Measurements from ENCODE around the gene C4orf17. TPM values are rescaled to one million over a fixed set of nuclear protein-coding genes. Genes with fewer than 3 reads are reported as not detected.
"Not testable (repeated sequence)": the region's sequence is repeated elsewhere in the genome, so short reads cannot be mapped to it uniquely, and the experiment has no call there.

The C4orf17 gene
- total and polyA plus RNA-seq, 12 donors: not detected

GRCh38 chr4:99518601-99519295, 7.9 kb downstream of the C4orf17 start:
- WGBS, 2 donors: 49 to 51% methylated on average over 6 of the region's 6 CpGs
- TF ChIP-seq CTCF (IDR thresholded peaks at IDR 0.05): no peak
- intact Hi-C loops (cut with DNase I): no loop called here

GRCh38 chr4:99529228-99529627, 18.4 kb downstream of the C4orf17 start:
- Histone ChIP-seq H3K36me3 (no peaks in the 10 kb centered on the region), H3K27me3 (no peaks in the 10 kb centered on the region), H3K27ac (no peak overlapping the region), H3K9me3 (no peaks in the 10 kb centered on the region), H3K4me1 (no peaks in the 10 kb centered on the region), H3K4me3 (no peak overlapping the region)
- DNase-seq: no peak
- TF ChIP-seq CTCF (IDR thresholded peaks at IDR 0.05): no peak
- intact Hi-C loops (cut with DNase I): no loop called here
- peak in 1 of 8 donors; percentile 18 for ATAC-seq

More at GRCh38 chr4:99518601-99519295, 7.9 kb downstream of the C4orf17 start:
- DNase-seq: no peak
- Histone ChIP-seq H3K9me3 (no peaks in the 10 kb centered on the region), H3K36me3 (no peaks in the 10 kb centered on the region), H3K27me3 (peaks cover 0 to 2% (median 0%) of the 10 kb centered on the region in 7 donors), H3K4me1 (no peaks in the 10 kb centered on the region), H3K27ac (no peak overlapping the region), H3K4me3 (no peak overlapping the region)
- no peak for ATAC-seq

GRCh38 chr4:99529956-99530355, 19.1 kb downstream of the C4orf17 start:
- Histone ChIP-seq H3K36me3 (no peaks in the 10 kb centered on the region), H3K4me3 (no peak overlapping the region), H3K4me1 (no peaks in the 10 kb centered on the region), H3K9me3 (no peaks in the 10 kb centered on the region), H3K27ac (no peak overlapping the region), H3K27me3 (no peaks in the 10 kb centered on the region)
- ATAC-seq: no peak
- no peak for DNase-seq
- intact Hi-C loops (cut with DNase I): no loop called here
- 58 to 65% methylated on average over 3 of the region's 3 CpGs for WGBS, 2 donors
- no peak for TF ChIP-seq CTCF (IDR thresholded peaks at IDR 0.05)

- intact Hi-C loops (cut with DNase I): not testable (repeated sequence)
Measured at GRCh38 chr4:99534699-99535098, 23.9 kb downstream of the C4orf17 start.

GRCh38 chr4:99536271-99536670, 25.4 kb downstream of the C4orf17 start:
- no peaks in the 10 kb centered on the region for H3K36me3 ChIP-seq
- ATAC-seq: peak in 3 of 8 donors; percentile 62 to 67 (median 67)
- intact Hi-C loops (cut with DNase I): no loop called here
- H3K9me3 ChIP-seq: no peaks in the 10 kb centered on the region
- WGBS, 2 donors: 39 to 60% methylated on average over 2 of the region's 2 CpGs
- H3K27ac ChIP-seq: no peak overlapping the region
- H3K4me3 ChIP-seq: no peak overlapping the region
- H3K4me1 ChIP-seq: no peaks in the 10 kb centered on the region
- no peak for TF ChIP-seq CTCF (IDR thresholded peaks at IDR 0.05)
- peak; percentile 4 to 31 for DNase-seq
- H3K27me3 ChIP-seq: no peaks in the 10 kb centered on the region

More at GRCh38 chr4:99534699-99535098, 23.9 kb downstream of the C4orf17 start:
- H3K36me3 ChIP-seq, ATAC-seq, H3K4me3 ChIP-seq, H3K27me3 ChIP-seq, H3K4me1 ChIP-seq, H3K9me3 ChIP-seq, DNase-seq: not testable (repeated sequence)
- WGBS, 2 donors: 73 to 81% methylated on average over 3 of the region's 3 CpGs
- H3K27ac ChIP-seq: peak overlapping the region in 1 of 10 donors; percentile 19

All from heart right ventricle (tissue), 16 donors.